HUES64 (cell line): Measurements from ENCODE around the gene POLR1E.

Source experiments
- H3K27ac ChIP-seq: 2 replicates; pipeline ENCODE4 v1.7.0; 2013; ENCODE audit warnings: low read depth, low read length, inconsistent platforms
- H3K27me3 ChIP-seq: 2 replicates; pipeline ENCODE4 v1.6.1; 2013; ENCODE audit warnings: mild to moderate bottlenecking, low read length; ENCODE audit not compliant: insufficient read depth
- H3K36me3 ChIP-seq: 2 replicates; pipeline ENCODE4 v1.6.1; 2013; ENCODE audit warnings: mild to moderate bottlenecking, low read length; ENCODE audit not compliant: insufficient read depth
- H3K4me1 ChIP-seq: 2 replicates; pipeline ENCODE4 v1.6.1; 2013; ENCODE audit warnings: mild to moderate bottlenecking, low read length, moderate library complexity; ENCODE audit not compliant: insufficient read depth
- H3K4me3 ChIP-seq: 2 replicates; pipeline ENCODE4 v1.5.1; 2013; ENCODE audit warnings: mild to moderate bottlenecking, low read length, moderate library complexity
- H3K9ac ChIP-seq: 2 replicates; pipeline ENCODE4 v1.6.1; 2013; ENCODE audit warnings: mild to moderate bottlenecking, low read depth, low read length
- H3K9me3 ChIP-seq: 2 replicates; pipeline ENCODE4 v1.6.1; 2013; ENCODE audit warnings: low read depth, low read length; ENCODE audit not compliant: insufficient read depth
- WGBS: fragments of 150-250, 120-280 bp; methylation state at CpG from one replicate; pipeline ENCODE4 v1.1.7; 2013; ENCODE audit warnings: missing lambda C conversion rate; 5-methylcytosine and 5-hydroxymethylcytosine counted together

Gene POLR1E

DNA sequence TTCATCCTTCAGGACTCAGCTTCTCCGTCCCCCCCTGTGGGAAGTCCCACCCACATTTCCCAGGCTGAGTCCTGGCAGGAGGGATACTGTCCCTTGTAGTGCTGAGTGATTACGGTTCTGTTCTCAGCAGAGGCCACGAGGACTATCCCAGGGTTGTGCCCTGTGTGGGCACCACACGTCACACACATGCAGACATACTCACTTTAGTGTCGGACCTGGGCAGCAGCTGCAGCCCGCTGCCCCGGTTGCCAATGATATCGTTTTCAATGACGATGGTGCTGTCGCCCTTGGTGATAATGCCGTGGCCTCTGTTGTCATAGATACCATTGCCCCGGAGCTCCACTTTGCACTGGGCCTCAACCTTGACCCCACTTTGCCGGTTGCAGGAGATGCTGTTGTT, 32.2 kb downstream of the POLR1E start:
- Histone ChIP-seq H3K36me3 (peaks cover 38% of the 10 kb centered on the region), H3K27me3 (no peaks in the 10 kb centered on the region), H3K4me3 (no peak overlapping the region), H3K4me1 (no peaks in the 10 kb centered on the region), H3K9ac (no peak overlapping the region), H3K27ac (no peak overlapping the region), H3K9me3 (no peaks in the 10 kb centered on the region)
- 95% methylated on average over 13 of the region's 13 CpGs for WGBS

DNA sequence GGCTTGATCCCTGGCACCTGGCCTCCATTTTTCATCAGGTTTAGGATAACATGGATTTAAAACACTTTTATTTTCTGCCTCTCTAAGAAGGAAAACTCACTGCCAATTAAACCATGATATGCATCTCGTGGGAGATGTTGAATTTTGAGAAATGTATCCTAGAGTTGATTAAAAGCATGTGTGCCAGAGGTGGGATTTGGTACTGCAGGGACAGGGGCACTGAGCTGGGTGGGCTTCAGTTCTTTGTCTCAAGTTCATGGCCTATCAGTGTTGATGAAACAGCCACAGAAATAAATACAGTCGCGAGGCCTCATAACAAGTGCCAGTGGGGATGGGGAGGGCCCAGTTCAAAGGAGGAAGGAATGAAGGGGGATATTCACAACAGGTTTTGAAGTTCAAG, 34.9 kb downstream of the POLR1E start:
- no peaks in the 10 kb centered on the region for H3K27me3 ChIP-seq
- WGBS = 92% methylated on average over 3 of the region's 3 CpGs
- no peak overlapping the region for H3K27ac ChIP-seq
- H3K4me1 ChIP-seq = no peaks in the 10 kb centered on the region
- no peak overlapping the region for H3K4me3 ChIP-seq
- H3K9ac ChIP-seq = no peak overlapping the region
- H3K9me3 ChIP-seq = no peaks in the 10 kb centered on the region
- peaks cover 54% of the 10 kb centered on the region for H3K36me3 ChIP-seq

DNA sequence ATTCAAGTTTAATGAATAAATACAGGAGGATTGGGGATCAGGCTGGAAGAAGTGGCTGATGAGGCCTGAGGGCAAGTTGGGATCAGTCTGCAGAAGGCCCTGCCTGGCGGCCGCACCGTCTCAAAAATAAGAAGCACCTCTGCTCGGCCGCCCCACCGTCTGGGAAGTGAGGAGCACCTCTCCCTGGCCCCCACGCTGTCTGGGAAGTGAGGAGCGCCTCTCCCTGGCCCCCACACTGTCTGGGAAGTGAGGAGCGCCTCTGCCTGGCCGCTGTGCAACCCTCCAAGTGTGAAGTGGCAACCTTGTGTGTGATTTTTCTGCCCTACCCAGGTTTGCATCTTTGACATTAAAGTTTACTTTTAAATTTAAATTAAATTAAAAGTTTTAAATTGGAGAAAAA, 35.4 kb downstream of the POLR1E start:
- no peaks in the 10 kb centered on the region for H3K4me1 ChIP-seq
- H3K27ac ChIP-seq = no peak overlapping the region
- H3K4me3 ChIP-seq = no peak overlapping the region
- WGBS = 94% methylated on average over 10 of the region's 10 CpGs
- no peaks in the 10 kb centered on the region for H3K27me3 ChIP-seq
- peaks cover 59% of the 10 kb centered on the region for H3K36me3 ChIP-seq
- H3K9ac ChIP-seq = no peak overlapping the region
- no peaks in the 10 kb centered on the region for H3K9me3 ChIP-seq

DNA sequence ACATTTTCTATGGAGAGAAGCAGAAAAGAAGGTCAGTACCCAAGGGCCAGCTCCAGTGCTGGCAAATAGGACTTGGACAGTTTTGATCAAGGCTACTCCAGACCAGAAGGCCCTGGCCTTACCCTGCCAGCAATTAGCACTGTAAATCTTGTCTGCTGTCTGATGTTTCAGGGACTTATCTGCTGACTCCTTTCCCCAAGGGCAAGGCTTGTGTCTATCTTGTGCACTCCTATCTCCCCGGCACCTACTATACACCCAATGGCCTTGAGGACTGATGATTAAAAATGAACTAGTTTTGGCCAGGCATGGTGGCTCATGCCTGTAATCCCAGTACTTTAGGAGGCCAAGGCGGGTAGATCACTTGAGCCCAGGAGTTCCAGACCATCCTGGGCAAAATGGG, 37.2 kb downstream of the POLR1E start:
- 93% methylated on average over 2 of the region's 2 CpGs for WGBS
- H3K4me1 ChIP-seq = no peaks in the 10 kb centered on the region

DNA sequence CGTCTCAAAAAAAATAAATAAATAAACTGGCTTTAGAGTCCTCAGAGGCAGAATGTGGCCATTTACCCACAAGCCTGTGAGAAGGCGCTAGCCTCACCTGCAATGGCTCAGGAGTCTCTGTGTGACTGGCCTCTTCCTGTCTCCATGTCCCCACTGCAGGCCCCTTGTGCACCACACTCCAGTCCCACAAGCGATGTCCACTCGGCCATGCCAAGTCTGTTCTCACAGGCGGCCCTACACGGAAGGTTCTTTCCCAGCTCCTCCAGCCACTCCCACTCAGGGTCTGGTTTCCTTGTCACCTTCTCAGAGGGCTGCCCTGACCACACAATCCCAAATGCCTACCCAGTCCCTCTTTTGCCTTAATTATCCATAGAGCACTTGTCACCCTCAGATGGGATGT, 38.2 kb downstream of the POLR1E start:
- no peaks in the 10 kb centered on the region for H3K27me3 ChIP-seq
- peaks cover 70% of the 10 kb centered on the region for H3K36me3 ChIP-seq
- no peak overlapping the region for H3K9ac ChIP-seq
- H3K27ac ChIP-seq = no peak overlapping the region
- no peaks in the 10 kb centered on the region for H3K4me1 ChIP-seq
- 93% methylated on average over 6 of the region's 6 CpGs for whole genome bisulfite sequencing
- no peaks in the 10 kb centered on the region for H3K9me3 ChIP-seq
- no peak overlapping the region for H3K4me3 ChIP-seq

More for the DNA sequence above, 37.2 kb downstream of the POLR1E start:
- Histone ChIP-seq H3K27me3 (no peaks in the 10 kb centered on the region), H3K36me3 (peaks cover 68% of the 10 kb centered on the region), H3K9ac (no peak overlapping the region), H3K27ac (no peak overlapping the region), H3K9me3 (no peaks in the 10 kb centered on the region), H3K4me3 (no peak overlapping the region)

DNA sequence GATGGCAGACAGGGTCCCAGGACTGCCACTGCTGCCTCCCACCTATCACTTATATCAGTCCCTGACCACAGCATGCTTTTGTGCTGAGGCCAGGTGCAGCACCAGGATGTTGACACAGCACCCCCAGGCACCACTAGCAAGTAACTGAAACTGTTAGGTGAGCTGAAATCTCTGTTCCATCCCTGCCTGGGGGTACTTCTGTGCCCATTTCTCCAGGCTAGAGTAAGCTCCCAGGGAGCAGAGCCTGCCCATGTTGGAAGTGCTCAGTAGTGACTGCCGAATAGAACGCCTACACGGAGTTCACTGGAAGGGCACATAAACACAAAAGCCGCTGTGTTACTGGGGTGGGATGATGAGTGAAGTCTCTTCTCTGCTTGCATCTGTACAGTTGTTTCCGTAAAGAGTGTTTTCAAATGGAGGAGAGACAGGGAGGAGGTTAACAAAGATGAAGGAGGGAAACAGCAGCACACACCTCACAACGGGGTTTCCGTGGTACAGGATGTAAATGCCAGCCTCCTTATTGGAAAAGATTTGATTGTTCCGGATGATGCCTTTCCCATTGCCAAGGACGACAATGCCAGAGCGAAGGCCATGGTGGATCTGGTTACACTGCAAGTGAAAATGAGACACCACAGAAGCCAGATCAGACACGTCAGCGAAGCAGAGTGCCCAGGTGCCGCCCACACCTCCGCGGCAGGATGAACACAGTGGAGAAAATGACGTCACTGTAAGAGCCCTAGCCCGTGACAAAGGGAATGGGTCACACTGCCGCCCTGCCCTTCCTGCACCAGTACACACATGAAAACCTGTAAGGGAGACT, 43.1 kb downstream of the POLR1E start:
- H3K9me3 ChIP-seq = no peaks in the 10 kb centered on the region
- H3K9ac ChIP-seq = no peak overlapping the region
- no peaks in the 10 kb centered on the region for H3K27me3 ChIP-seq
- H3K4me1 ChIP-seq = no peaks in the 10 kb centered on the region
- H3K4me3 ChIP-seq = no peak overlapping the region
- no peak overlapping the region for H3K27ac ChIP-seq
- peaks cover 61% of the 10 kb centered on the region for H3K36me3 ChIP-seq
- 95% methylated on average over 18 of the region's 18 CpGs for WGBS

DNA sequence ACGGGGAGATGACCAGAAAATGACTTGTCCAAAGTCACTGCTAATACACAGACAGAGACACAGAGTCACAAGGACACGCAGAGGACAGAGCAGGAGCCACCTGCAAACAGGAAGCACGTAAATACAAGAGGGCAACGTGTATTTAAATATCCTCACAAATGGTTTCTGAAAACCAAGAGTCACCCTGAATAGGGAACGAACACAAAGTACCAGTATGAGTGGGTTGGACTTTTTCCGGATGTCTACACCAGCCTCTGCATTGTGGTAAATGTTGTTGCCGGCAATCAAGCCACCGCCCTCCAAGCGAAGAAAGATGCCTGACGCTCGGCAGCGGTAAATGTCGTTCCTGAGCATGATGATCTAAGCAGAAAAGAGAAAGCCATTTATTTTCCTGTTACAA, 46.0 kb downstream of the POLR1E start:
- Histone ChIP-seq H3K4me1 (no peaks in the 10 kb centered on the region), H3K36me3 (peaks cover 50% of the 10 kb centered on the region), H3K9ac (no peak overlapping the region), H3K27me3 (no peaks in the 10 kb centered on the region), H3K4me3 (no peak overlapping the region), H3K27ac (no peak overlapping the region), H3K9me3 (no peaks in the 10 kb centered on the region)
- 97% methylated on average over 13 of the region's 13 CpGs for WGBS

DNA sequence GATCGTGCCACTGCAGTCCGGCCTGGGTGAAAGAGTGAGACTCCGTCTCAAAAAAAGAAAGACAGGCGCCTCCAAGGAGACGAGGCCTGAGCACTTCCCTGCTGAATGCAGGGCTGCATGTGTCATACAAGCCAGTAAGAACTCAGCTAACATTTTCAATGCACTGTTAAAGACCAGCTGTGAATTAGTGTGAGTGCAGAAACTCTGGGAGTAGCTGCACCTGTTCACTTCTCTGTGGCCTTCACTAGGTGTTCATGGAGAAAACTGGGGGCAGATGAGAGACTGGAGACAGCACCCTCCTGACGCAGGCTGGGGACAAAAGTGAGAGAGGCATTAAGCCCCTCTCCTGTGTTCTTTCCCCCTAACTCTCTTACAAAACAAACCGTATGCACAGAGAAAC, 48.7 kb downstream of the POLR1E start:
- H3K4me1 ChIP-seq = no peaks in the 10 kb centered on the region
- H3K36me3 ChIP-seq = peaks cover 52% of the 10 kb centered on the region
- WGBS = 92% methylated on average over 7 of the region's 7 CpGs
- no peak overlapping the region for H3K4me3 ChIP-seq
- H3K9me3 ChIP-seq = no peaks in the 10 kb centered on the region
- no peak overlapping the region for H3K9ac ChIP-seq
- no peak overlapping the region for H3K27ac ChIP-seq
- no peaks in the 10 kb centered on the region for H3K27me3 ChIP-seq

DNA sequence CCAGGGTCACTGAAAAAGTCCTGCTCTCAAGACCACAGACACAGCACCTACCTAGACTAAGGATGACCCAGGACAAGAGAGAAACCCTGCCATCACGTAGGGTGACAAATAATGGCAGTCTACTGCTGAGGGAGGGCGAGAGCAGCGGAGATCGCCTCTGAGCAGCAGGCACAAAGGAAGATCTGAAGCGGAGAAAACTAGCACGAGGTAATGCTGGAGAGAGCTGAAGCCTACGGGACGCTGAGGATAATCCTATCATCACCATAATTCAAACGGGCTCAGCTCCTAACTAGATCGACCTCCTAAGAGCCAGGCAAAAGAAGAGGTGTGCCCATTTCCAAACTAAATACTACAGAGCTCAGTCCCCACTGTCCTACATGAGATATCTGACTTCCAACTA, 49.2 kb downstream of the POLR1E start:
- Histone ChIP-seq H3K27ac (no peak overlapping the region), H3K27me3 (no peaks in the 10 kb centered on the region), H3K4me3 (no peak overlapping the region), H3K9me3 (no peaks in the 10 kb centered on the region), H3K36me3 (peaks cover 55% of the 10 kb centered on the region), H3K4me1 (no peaks in the 10 kb centered on the region), H3K9ac (no peak overlapping the region)
- WGBS = 89% methylated on average over 10 of the region's 10 CpGs

DNA sequence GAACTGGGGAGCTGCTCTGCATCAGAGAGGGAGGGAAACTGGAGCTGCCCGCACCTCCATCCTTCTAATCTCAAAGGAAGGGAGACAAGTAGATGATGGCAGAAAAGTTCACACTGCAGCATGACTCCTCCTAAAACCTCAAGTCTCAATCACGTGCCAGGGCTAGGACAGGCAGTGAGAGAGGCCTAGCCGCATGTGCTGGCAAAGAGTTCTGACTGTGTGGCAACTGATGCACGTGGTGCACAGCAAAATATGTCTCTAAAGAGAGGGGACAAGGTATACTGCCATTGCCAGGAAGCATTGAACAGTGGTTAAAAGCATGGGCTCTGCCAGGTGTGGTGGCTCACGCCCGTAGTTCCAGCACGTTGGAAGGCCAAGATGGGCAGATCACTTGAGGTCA, 52.4 kb downstream of the POLR1E start:
- H3K27ac ChIP-seq = no peak overlapping the region
- 89% methylated on average over 7 of the region's 7 CpGs for WGBS
- H3K4me1 ChIP-seq = no peaks in the 10 kb centered on the region
- no peaks in the 10 kb centered on the region for H3K9me3 ChIP-seq
- H3K4me3 ChIP-seq = no peak overlapping the region
- H3K27me3 ChIP-seq = no peaks in the 10 kb centered on the region
- peaks cover 50% of the 10 kb centered on the region for H3K36me3 ChIP-seq
- H3K9ac ChIP-seq = no peak overlapping the region

DNA sequence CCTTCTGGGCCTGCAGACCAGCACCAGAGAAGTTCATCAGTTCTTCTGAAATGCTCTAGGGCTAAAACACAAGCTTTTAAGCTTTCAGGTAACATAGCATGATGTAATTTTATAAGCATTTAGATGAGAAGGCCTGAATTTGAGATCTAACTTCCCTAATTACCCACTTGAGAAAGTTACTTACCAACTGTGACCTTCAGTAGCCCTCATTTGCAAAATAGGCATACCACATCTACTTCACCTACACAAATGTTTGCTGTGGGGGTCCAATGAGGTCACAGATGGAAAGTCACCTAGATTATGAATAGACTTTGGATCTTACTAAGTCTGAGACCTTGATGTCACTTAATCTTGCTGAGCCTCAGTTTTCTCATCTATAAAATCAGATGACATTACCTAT, 53.9 kb downstream of the POLR1E start:
- no peak overlapping the region for H3K27ac ChIP-seq
- no peak overlapping the region for H3K9ac ChIP-seq
- H3K4me3 ChIP-seq = no peak overlapping the region
- peaks cover 50% of the 10 kb centered on the region for H3K36me3 ChIP-seq
- no peaks in the 10 kb centered on the region for H3K9me3 ChIP-seq
- no peaks in the 10 kb centered on the region for H3K27me3 ChIP-seq
- H3K4me1 ChIP-seq = no peaks in the 10 kb centered on the region

DNA sequence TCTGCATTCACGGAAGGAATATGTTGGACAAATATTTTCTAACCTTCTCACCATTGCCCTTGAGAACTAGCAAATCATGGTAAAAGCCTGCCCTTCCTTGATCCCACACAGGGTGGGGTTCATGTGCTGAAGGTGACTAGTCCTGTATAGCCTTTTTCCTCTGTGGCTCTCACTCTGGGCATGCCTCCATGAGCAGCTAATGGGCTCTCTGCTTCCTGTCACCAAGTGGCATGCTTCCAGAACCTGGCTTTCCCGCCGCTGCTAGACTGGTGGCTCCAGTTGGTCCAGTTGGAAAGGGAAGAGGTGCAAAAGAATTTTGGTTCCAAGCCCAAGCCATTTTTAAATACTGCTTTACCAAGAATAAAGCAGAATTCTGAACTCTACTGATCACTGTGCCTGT, 54.9 kb downstream of the POLR1E start:
- no peaks in the 10 kb centered on the region for H3K27me3 ChIP-seq
- H3K9me3 ChIP-seq = no peaks in the 10 kb centered on the region
- no peaks in the 10 kb centered on the region for H3K4me1 ChIP-seq
- H3K9ac ChIP-seq = no peak overlapping the region
- H3K27ac ChIP-seq = no peak overlapping the region
- 95% methylated on average over 3 of the region's 3 CpGs for WGBS
- peaks cover 49% of the 10 kb centered on the region for H3K36me3 ChIP-seq
- H3K4me3 ChIP-seq = no peak overlapping the region
